GM12878 (cell line): ENCODE data around the gene GPR78. TPM values are rescaled to one million over a fixed set of nuclear protein-coding genes. Genes with fewer than 3 reads are reported as not detected.

Experiments
- ATAC-seq: fragments of 200-7000 bp; cut with Tn5 transposase; 3 replicates; pipeline ENCODE4 v1.9.1; 2020; ENCODE audit warnings: mild to moderate bottlenecking, moderate library complexity
- BruUV-seq: library from RNA; stranded (reverse); fragments of 400-500 nt; replicated peaks from 2 replicates; lab custom pipeline; 2021; lab: Mats Ljungman, UMichigan
- CTCF ChIA-PET: fragments of 300-600 bp; sonication (Branson Sonifier 250); formaldehyde crosslinking; extraction: SDS; loops from one replicate; lab custom pipeline; 2021; ENCODE audit warnings: inconsistent platforms; lab: Yijun Ruan, JAX
- POLR2A ChIA-PET: fragments of 350-600 bp; formaldehyde crosslinking; extraction: SDS; loops from one replicate; lab custom pipeline; 2021; ENCODE audit warnings: inconsistent platforms; lab: Charles Lee
- RAD21 ChIA-PET: fragments of 300-600 bp; sonication (Branson Sonifier 250); formaldehyde crosslinking; loops from one replicate; lab custom pipeline; 2023; ENCODE audit warnings: antibody characterized with exemption; ENCODE audit not compliant: unreplicated experiment; lab: Charles Lee
- SMC1A ChIA-PET: fragments of 300-600 bp; sonication (Branson Sonifier 250); formaldehyde crosslinking; loops from one replicate; lab custom pipeline; 2023; ENCODE audit not compliant: unreplicated experiment, uncharacterized antibody; lab: Charles Lee
- DNase-seq: peaks from one replicate; pipeline ENCODE4 v3.0.0-alpha.2; 2011; ENCODE audit warnings: low read depth, low spot score
- FAIRE-seq: peaks from 3 replicates; lab custom pipeline; 2011; peaks lifted over from hg19 to GRCh38; lab: Jason Lieb, UNC
- H2AFZ ChIP-seq: 2 replicates; pipeline ENCODE4 v1.6.0; 2011; ENCODE audit warnings: low read depth, low read length, control low read depth; ENCODE audit not compliant: control insufficient read depth
- H3K27ac ChIP-seq: 2 replicates; pipeline ENCODE4 v1.5.1; 2011; ENCODE audit warnings: control low read depth; ENCODE audit not compliant: control insufficient read depth, insufficient read depth
- H3K27me3 ChIP-seq, 2 experiments: replicated peaks in 1 of 2; 2 replicates each; pipeline versions ENCODE4 v1.6.0 to v1.6.1; 2011; ENCODE audit warnings: low read length in 1 of 2; ENCODE audit not compliant: control insufficient read depth in 2 of 2, insufficient read depth in 2 of 2
- H3K36me3 ChIP-seq, 2 experiments: 2 replicates each; pipeline ENCODE4 v1.5.1; 2011; ENCODE audit warnings: low read length in 1 of 2; ENCODE audit not compliant: control insufficient read depth in 2 of 2, insufficient read depth in 2 of 2
- H3K4me1 ChIP-seq: 2 replicates; pipeline ENCODE4 v1.6.1; 2011; ENCODE audit warnings: mild to moderate bottlenecking, low read length, moderate library complexity, mixed read lengths; ENCODE audit not compliant: control insufficient read depth, insufficient read depth
- H3K4me2 ChIP-seq: 2 replicates; pipeline ENCODE4 v1.6.0; 2011; ENCODE audit warnings: control low read depth; ENCODE audit not compliant: control insufficient read depth, insufficient read depth
- H3K4me3 ChIP-seq: fragments of 200-600 bp; sonication (generic); 2 replicates; pipeline ENCODE4 v1.5.1; 2016
- H3K79me2 ChIP-seq: 2 replicates; pipeline ENCODE4 v1.6.0; 2011; ENCODE audit warnings: low read length; ENCODE audit not compliant: control insufficient read depth, insufficient read depth
- H3K9ac ChIP-seq: 2 replicates; pipeline ENCODE4 v1.8.0; 2011; ENCODE audit warnings: low read length, control low read depth, mixed read lengths; ENCODE audit not compliant: control insufficient read depth, insufficient read depth
- H3K9me3 ChIP-seq: replicated peaks from 3 replicates; pipeline ENCODE4 v1.5.1; 2011; ENCODE audit warnings: mild to moderate bottlenecking, low read length; ENCODE audit not compliant: control insufficient read depth, insufficient read depth
- H4K20me1 ChIP-seq: 2 replicates; pipeline ENCODE4 v1.6.0; 2011; ENCODE audit not compliant: control insufficient read depth, insufficient read depth
- ELK1 ChIP-seq: IDR thresholded peaks from 2 replicates; pipeline ENCODE4 v1.6.1; 2012; ENCODE audit warnings: low read depth, low read length, improper control_type of control experiment
- GABPA ChIP-seq: IDR thresholded peaks from 2 replicates; pipeline ENCODE4 v1.6.1; 2014; ENCODE audit warnings: antibody characterized with exemption, low read depth, mild to moderate bottlenecking, inconsistent platforms
- KAT2A ChIP-seq: conservative IDR thresholded peaks from 2 replicates; pipeline ENCODE4 v1.6.1; 2011; ENCODE audit warnings: low read depth, low read length; ENCODE audit not compliant: control insufficient read depth
- MEF2B ChIP-seq: fragments of 450-650 bp; IDR thresholded peaks from 2 replicates; pipeline ENCODE4 v1.6.1; 2018; ENCODE audit warnings: mild to moderate bottlenecking, moderate library complexity; ENCODE audit not compliant: partially characterized antibody, poor library complexity, severe bottlenecking
- NR2C1 ChIP-seq: fragments of 450-650 bp; IDR thresholded peaks from 2 replicates; pipeline ENCODE4 v1.6.1; 2017; ENCODE audit warnings: antibody characterized with exemption, mild to moderate bottlenecking, moderate library complexity
- USF1 ChIP-seq: IDR thresholded peaks from 2 replicates; pipeline ENCODE4 v1.6.1; 2011; ENCODE audit warnings: borderline replicate concordance, low read depth, mild to moderate bottlenecking, moderate library complexity, mixed read lengths, low read length; ENCODE audit not compliant: insufficient read depth; ENCODE audit errors: extremely low read length
- WRNIP1 ChIP-seq: IDR thresholded peaks from 2 replicates; pipeline ENCODE4 v1.6.1; 2011; ENCODE audit warnings: low read depth, low read length, improper control_type of control experiment, borderline replicate concordance
- ZBTB33 ChIP-seq: fragments of 450-650 bp; IDR thresholded peaks from 2 replicates; pipeline ENCODE4 v1.6.1; 2017; ENCODE audit warnings: mild to moderate bottlenecking
- WGBS: methylation state at CpG from one replicate; pipeline ENCODE4 v1.1.6; 2016; ENCODE audit warnings: low lambda C conversion rate; ENCODE audit not compliant: insufficient replicate concordance, insufficient coverage; ENCODE audit errors: missing lambda C conversion rate; 5-methylcytosine and 5-hydroxymethylcytosine counted together
- in situ Hi-C: fragments of 300-500 bp; cut with MboI; formaldehyde crosslinking; loops from 9 replicates; pipeline ENCODE4 v1.14.3; 2018; ENCODE audit warnings: mixed read lengths
- intact Hi-C: fragments of 100-400 bp; cut with micrococcal nuclease; formaldehyde crosslinking; loops from one replicate; pipeline ENCODE4 v1.14.2; 2022; ENCODE audit not compliant: unreplicated experiment
- polyA plus RNA-seq, 11 experiments: library from polyadenylated mRNA; depleted of rRNA in 4 of 11; unstranded in 6 of 11; stranded (reverse) in 5 of 11; fragments of >200 nt; fragmentation: Nextera tagmentation in 4 of 11; fragmentation: Illumina TruSeq in 1 of 11; extraction: Ambion mirVana in 4 of 11; extraction: Trizol in 1 of 11; gene quantifications; 1 replicate in 1 of 11; 2 replicates in 10 of 11; pipeline versions ENCODE4 v1.2.1 to v1.2.3, GENCODE V29; 2011 to 2016; ENCODE audit warnings: inconsistent platforms in 2 of 11, missing spikeins in 2 of 11, low read depth in 1 of 11
- total RNA-seq, 4 experiments: library from RNA; depleted of rRNA in 3 of 4; stranded (reverse); fragments of >200 nt in 3 of 4; fragmentation: Illumina TruSeq in 1 of 4; extraction: Trizol in 1 of 4; gene quantifications; 2 replicates each; pipeline versions ENCODE4 v1.2.1 to v1.2.3, GENCODE V29; 2013 to 2021

The GPR78 gene
- total and polyA plus RNA-seq, 10 of the 15 experiments (the other 5 are each of a cell fraction or from before 2014, with no cell fraction given): 0.03 TPM; not detected in 9

GRCh38 chr4:8592366-8593263 is 12.4 kb downstream of the GPR78 start, which contains the start of gene CPZ:
Gene CPZ, plus strand, starts transcription at chr4:8592765. Its CDS starts 69 bp downstream, at chr4:8592834.
- no peak for ATAC-seq
- 18% methylated on average over 52 of the region's 58 CpGs for WGBS
- no peak within 1 kb of the TSS for H3K4me2 ChIP-seq
- no TSS peak for BruUV-seq
- H3K36me3 ChIP-seq: no peaks in the 10 kb centered on the region
- CTCF ChIA-PET: interaction anchor here (1.5 kb wide), 1 partner anchor 124 kb away, joined by 9 read pairs; no protein-coding TSS in a partner anchor
- no peaks in the 10 kb centered on the region for H3K79me2 ChIP-seq
- TF ChIP-seq WRNIP1: no peak
- no peak for TF ChIP-seq GABPA
- no peak for TF ChIP-seq ELK1
- no peak for TF ChIP-seq ZBTB33
- no peak for TF ChIP-seq MEF2B
- no peak for TF ChIP-seq NR2C1
- TF ChIP-seq USF1: no peak
- TF ChIP-seq KAT2A: no peak
- no peak within 1 kb of the TSS for H2AFZ ChIP-seq
- RAD21 ChIA-PET: no interaction called here
- H3K27ac ChIP-seq: no peak within 1 kb of the TSS
- no peaks in the 10 kb centered on the region for H3K9me3 ChIP-seq
- no peak for DNase-seq
- no peaks in the 10 kb centered on the region for H4K20me1 ChIP-seq
- POLR2A ChIA-PET: no interaction called here
- no peaks in the 10 kb centered on the region for H3K4me1 ChIP-seq
- H3K4me3 ChIP-seq: no peak within 1 kb of the TSS
- in situ Hi-C loops: loop anchor here (10.0 kb wide), 1 partner anchor 328 kb away; the partner anchor contains the start of gene HTRA3
- peaks cover 2 to 9% of the 10 kb centered on the region in 2 experiments; a peak in 3 of 4 replicates for H3K27me3 ChIP-seq
- H3K9ac ChIP-seq: no peak within 1 kb of the TSS
- intact Hi-C loops: loop anchor here (10.0 kb wide), 1 partner anchor 348 kb away; no protein-coding TSS in a partner anchor
- SMC1A ChIA-PET: no interaction called here
- no peak for FAIRE-seq
